NCI-H524 treated with DMSO at 0.1 percent for 48 hours (cell line): Measurements from ENCODE around the gene KCNG1.
A peak's percentile ranks its signal among the peaks of the same experiment; 100 is the strongest.

Source experiments
- DNase-seq: peaks from one replicate; lab custom pipeline; 2025; lab: John Stamatoyannopoulos, UW

KCNG1 gene

DNA sequence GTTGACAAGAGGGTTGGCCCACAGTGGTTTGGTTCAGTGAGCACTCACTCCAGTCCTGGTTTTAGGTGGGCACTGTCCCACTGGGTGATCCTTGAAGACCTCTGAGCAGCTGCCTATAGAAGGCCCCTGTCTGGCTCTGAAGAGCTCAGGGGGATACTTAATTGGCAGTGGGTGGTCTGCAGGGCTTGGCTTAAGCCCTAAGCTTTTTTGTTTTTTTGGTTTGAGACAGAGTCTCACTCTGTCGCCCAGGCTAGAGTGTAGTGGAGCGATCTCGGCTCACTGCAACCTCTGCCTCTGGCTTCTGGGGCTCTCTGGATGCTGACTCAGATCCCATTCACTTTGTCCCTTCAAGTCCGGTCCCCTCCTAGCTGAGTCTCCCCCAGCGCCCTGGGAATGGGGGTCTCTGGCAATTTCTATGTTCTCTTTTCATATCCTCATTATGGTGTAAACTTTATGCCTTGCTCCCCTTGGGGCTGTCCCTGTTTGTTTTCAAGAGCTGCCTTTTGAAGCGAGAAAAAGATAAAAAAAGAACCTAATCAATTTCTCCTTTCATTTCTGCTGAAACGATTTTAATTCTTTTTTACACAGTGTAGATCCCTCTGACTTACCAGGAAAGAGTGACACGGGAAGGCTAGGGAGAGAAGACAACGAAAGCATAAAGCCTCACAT, 12.2 kb upstream of the KCNG1 start:
- DNase-seq = no peak

DNA sequence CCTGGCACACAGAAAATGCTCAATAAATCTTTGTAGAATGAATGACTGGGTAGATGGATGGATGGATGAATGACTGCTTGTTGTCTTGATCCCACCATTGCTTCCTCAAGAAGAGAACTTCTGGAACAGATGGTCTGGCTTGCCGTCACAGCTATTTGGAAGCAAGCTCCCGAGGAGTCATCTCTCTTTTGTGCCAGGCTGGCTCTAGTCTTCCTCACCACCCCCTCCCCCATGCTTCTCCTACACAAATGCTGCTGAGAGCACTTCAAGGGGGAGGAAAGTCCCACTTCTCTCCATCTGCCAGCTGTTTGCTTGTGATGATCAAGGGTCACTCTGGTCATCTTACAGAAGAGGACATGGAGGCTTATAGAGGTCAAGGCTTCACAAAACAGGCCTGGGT, 11.6 kb upstream of the KCNG1 start:
- DNase-seq = no peak

DNA sequence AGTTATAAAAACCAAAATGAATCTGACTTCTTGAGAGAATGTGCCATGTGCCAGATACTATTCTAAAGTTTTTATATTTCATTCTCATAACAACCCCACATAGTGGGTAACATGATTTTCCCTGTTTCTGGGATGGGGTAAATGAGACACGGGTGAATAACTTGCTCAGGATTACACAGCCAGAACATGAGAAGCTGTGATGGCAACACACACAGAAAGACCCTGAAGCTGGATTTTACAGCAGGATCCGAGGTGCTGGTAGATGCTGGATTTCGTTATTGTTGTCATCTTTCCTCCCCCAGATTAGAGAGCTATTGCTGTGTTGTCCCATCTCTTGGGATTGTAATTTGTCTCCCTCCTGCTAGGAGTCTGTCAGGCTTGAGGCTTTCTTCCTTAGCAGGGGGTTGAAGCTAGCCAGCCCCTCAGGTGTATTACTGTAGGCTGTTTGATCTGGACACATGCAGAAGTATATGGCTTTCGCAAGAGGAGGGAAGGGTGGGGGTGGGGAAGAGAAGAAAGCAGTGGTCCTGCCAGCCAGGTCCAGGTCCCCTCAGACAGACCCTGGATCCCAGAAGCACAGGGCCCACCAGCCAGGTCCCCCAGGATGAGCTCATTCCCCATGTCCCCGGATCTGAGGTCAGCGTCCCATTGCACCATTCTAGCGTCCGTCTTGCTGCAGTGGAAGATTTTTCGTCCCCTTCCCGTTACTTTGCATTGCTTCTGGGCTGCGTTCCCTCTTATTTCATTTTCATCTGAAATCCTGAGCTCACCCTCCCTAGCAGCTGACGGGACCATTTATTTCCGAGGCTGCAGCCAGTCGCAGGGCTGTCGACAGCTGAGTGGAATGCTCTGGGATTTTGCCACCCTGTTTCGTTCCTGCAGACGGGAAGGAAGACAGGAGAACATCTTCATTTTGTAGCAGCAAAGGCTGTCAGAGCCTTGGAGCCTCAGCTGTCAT, 7.3 kb upstream of the KCNG1 start:
- DNase-seq = no peak

DNA sequence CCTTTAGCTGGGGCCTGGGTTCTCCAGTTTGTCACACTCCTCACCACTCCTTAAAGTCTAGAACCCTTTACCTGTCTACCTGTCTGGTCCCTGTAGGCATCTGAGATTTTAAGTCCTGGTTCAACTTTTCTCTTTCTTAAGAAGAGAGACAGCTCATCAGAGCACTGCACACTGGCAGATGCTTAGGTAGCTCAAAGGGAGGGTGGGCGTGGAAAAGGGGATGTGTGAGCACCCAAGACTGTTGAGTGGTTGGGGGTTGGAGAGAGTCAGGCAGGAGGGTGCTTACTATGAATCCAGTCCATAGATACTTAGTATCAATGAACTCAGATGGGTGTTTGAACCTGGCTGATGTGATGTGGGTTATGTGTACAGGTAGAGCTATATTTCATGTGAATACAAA, 6.6 kb upstream of the KCNG1 start:
- no peak for DNase-seq

DNA sequence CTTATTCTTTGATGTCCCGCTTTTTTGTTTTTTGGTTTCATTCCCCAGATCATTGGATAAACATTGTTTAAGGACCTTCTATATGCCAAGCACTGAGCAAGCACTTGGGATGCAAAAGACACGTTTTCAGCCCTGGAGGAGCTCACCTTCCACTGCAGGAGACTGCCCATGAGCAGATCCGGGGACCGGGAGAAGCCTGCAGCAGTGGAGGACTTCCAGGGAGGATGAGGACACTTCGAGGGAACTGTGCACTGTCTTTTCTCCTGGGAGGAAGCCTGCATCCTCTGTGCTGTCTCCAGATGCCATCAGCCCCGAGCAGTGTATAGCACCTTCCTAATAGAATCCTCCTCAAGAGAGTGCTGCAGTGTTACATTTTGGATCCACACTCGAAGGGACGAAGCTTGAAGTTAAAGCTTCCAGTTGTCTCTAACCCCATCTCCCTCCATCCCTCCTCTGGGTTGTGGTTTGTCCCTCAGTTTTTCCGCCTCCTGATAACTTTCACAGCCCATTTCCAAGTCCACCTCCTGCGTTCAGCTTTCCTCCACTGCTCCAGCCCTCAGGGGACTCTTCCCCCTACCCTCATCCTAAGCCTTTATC, 5.8 kb upstream of the KCNG1 start:
- no peak for DNase-seq

DNA sequence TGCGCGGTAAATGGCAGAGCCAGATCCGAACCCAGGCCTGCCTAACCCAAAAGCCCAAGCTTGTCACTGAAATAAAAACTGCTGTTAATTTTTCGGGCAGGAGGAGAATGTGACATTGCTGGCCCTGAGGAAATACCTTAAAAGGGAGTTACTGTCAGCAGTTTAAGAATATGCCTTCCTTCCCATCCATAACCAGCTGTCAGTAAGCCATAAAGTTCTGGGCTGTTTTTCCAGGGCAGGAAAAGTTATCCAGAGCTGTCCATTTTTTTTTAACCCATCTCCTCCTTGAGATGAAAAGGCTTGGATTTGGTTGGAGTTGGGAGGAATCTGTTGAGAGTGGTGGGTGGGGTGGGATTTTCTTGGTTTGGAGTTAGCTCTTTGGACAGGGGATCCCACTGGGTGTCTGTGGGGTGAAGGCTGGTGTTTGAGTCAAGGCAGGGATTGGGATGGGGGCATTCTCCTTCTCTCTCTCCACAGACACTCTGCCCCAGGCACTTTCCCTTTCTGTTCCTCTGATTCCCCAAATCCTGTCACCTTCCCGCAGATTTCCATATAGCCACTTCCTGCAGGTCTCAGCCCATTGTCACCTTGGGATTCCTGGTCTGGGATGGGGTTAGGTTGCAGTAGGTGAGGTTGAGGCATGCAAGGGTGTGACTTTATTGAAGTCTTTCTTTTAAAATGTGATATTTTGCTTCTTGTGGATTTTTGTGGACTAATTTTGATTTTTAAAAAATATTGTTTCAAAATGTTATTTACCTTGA, 4.3 kb upstream of the KCNG1 start:
- DNase-seq = no peak

DNA sequence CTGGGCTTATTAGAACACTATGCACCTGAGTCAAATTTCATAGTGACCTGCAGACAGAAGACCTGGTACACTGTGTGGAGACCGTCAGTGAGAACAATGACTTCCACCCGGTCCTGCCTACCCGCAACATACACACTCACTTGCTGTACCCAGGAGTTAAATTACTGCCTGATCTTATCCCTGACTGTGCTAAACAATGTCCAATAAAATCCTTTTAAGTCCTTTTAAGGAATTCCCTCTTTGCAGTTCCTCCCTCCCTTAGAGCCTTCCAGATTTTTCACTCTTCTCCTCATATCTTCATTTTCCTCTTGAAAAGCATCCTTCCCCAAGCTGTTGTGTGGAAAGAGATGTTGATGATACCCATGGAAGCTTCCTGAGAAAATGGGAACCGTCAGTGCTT, 3.4 kb upstream of the KCNG1 start:
- DNase-seq = no peak

DNA sequence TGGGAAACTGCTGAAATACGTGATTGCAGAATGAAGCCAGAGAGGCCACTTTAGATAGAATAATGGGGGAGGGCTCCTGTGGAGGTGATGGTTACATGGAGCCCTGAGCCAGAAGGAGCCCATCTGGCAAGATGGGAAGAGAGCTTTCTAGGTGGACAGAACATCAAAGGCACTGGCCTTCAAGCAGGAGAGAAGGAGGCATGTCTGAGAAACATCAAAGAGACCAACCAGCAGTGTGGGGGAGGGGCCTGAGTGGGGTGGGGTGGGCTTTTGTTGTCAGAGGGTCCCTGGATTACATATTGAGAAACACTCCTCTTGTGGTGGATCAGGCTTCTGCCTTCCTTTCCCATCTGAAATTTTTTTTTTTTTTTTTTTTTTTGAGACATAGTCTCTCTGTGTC, 1.9 kb upstream of the KCNG1 start:
- no peak for DNase-seq

DNA sequence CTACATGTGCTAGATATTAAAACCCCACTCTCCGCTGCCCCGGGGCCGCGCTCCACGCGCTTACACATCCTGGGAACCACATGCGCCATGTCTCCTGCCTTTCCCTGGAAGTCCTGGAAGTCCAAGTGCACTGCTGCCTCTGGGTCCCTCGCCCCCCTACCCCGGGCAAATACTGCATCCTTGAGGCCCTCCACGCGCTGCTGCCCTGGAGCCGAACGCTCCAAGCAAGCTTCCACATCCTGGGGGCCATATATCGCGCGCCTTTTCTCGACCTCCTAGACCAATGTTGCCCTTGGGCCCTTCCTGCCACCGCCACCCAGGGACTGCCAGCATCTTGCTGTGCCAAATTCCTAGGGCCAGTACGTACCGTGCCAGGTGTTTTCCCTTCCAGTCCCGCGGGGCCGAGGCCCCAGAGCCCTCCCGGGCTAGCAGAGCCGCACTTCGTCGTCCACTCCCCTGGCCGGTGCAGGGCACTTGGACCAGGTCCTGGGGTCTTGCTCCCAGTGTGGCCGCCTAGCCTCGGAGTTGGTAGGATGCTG, 779 bp upstream of the KCNG1 start:
- DNase-seq = no peak

DNA sequence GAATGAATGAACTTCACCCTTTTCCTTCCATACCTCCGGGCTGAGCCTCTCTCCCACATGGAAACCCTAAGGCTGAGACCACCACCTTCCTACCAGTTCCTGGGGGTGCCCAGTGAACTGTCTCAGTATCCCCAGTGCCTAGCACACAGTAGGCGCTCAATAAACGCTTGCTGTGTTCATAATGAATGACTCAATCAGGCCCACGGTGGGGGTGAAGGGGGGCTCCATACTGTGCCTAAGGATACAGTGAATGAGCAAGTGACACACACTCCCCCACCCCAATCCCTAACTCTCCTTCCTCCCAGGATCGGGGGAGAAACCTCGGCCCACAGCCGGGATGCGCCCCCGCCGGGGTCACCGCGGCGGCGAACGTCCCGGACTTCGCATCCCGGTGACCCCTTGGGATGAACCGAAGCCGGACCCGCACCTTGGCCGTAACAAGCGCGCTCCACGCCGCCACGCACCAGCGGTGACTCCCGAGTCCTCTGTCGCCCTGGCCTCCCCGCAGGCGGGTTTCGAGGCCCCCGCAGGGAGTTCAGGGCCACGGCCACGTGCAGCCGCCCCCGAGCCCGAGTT, 592 bp downstream of the KCNG1 start:
- DNase-seq = no peak

DNA sequence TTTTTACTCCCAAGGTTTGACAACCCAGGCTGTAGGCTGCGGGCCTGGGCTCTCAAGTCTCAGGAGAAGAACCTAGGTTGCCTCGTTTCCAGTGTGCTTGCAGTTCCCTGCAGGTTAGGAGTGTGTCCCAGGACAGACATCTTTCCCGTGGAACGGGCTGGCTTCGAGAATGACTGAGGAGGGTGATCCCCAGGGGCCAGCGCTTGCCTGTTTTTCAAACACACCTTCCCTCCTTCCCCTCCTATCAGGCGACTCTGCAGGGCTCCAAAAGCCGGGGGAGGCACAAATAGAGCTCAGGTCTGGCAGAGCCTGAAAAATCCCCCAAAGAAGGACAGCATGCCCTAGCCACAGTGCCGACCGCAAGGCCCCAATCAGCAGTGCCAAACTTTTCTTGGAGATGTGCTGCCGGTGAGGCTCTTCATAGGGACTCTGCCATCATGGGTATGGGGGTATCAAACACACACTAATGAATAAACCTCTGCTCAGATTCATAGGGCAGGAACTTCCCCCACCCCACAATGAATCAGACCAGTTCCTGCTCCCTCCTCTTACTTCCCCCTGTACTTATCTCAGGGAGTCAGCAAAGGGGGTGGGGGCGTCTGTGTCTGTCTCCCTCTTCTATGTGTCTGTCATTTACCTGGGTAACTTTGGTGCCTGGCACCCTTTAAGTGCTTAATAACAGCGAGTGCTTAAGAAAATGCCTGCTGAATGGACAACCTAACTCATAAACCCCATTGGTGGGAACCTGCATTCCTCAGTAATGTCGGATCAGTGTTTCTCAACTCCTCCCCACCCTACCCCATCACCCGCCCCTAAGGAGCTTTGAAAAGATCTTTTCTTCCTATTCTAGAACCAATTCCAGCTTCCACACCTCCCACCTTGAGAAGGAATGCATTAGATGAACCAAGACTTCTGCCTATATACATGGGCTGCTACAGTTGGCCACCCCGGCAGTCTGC, 1.6 kb downstream of the KCNG1 start:
- DNase-seq = no peak

DNA sequence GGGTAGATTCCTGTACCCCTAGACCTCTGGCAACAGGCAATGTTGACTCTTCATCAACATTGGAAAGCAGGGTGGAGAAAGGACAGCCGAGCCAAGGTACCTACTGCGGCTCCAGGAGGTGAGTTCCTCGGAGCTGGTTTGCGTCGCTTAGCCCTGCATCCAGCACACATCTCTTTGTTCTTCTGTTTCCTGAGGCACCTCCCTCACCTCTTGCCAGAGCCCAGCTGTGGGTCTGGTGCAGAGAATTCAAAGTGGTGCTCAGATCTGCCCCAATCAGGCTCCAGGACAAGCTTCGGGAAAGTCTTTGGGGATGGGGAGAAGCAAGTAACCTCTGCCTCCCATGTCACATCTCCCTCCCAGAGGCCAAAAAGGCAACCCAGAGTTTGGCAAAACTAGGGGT, 2.2 kb downstream of the KCNG1 start:
- no peak for DNase-seq

DNA sequence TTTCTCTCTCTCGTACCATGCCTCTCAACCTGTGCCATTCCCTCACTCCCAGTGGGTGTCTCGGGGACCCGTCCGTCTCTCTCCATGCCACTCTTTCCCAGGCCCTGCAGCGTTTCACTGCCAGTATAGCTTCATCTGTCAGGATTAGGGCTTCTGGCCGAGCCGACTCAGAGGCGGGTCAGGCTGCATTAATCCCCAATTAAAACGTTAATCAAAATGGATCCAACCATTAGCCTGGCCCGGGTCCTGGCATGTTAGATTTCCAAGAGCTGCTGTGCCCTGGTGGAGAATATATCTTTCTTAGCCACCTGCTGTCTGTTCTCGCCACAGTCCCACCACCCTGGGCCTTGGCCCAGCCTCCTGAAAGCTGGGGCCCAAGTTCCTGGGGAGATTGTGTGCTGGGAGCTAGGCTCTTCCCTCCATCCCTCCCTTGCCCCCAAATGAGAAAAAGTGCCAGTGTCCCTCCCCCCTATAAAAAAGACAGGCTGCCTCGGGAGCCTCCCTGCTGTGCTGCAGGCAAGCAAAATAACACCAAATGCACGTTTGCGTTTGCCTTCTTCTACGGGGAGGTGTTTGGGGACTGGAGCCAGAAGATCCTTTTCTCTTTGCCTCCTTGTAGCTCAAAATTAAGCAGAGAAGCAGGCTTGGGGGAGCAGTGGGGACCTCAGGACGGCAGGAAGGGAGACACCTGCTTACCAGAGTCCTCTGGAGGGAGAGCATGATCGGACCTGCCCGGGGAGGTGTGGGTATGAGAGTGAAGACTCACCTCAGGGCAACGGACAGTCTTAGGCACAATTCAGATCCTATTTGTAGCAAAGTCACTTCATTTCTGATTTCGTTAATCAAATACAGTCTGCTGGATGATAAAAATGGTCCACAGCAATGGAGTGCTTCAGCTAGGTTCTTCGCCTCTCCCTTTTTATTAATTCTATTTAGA, 3.0 kb downstream of the KCNG1 start:
- peak; percentile 59 for DNase-seq

DNA sequence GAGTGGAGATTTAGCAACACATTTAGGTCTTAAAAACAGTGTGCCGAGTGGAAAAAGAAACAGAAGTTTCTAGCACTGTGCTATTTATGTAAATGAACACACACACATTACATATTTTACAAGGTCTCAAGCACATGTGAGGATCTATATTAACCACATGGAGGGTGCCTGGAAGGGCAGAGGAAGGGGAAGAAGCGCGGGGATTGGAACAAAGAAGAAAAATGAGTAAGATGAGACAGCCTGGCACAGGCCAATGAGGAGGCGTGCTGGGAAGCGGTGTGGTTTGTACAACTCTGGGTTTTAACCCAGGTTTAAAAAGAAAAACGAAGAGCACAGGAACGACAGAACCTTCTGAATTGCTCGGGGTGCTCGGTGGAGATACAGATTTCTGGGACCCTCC, 5.7 kb downstream of the KCNG1 start:
- DNase-seq = no peak

DNA sequence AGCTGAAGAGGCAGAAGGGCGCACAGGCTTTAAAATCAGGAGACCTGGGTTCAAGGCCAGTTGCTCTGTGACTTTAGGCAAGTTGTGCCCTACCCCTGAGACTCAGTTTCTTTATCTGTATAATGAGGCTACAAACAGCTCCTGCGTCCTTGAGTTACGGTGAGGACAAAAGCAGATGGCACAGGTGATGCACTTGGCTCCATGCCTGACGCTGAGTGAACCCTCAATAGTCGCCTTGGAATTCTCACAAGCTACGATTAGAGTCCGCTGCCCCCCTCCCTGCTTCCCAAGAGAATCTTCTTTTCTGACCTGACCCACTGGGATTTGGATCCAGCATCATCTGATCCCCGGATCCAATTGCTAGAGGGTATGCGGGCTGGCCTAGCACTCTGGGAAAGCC, 6.4 kb downstream of the KCNG1 start:
- DNase-seq = no peak

DNA sequence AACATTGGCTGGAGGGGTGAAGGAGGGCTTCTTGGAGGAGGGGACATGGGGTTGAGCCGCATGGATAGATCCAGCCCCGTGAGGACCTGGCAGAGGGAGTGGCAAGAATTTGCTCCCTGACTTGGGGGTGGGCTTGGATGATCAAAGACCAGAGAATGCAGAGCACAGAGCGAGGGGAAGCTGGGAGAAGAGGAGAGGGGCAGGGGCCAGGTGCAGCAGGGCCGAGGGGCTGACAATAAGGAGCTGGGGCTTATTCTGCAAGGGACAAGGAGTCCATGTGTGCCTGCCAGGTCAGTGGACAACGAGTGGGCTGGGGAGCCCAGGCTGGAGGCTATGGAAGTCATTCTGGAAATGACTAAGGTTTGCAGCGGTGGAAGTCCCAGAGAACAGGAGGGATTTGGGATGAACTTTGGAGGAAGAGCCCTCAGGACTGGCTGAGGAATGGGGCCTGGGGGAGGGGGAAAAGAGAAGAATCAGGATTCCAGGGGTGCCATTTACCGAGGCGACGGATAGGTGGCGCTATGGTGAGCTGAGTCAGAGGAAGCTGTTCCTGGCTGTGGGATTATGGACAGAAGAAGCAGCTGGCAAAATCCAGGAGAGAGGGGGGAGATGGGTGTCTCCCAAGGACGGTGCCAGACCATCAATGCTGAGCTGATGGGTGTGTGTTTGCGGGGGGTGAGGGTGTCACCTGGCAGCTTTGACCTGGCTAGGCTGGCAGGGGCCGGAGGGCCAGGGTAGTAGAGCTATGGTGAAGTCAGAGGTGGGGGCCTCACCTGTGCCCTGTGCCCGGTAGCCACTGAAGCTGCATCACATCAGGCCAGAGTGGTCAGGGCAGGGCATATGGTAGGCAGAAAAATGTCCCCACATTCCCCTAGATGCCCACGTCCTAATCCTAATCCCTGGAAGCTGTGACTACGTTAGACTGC, 7.8 kb downstream of the KCNG1 start:
- DNase-seq = peak; percentile 35

DNA sequence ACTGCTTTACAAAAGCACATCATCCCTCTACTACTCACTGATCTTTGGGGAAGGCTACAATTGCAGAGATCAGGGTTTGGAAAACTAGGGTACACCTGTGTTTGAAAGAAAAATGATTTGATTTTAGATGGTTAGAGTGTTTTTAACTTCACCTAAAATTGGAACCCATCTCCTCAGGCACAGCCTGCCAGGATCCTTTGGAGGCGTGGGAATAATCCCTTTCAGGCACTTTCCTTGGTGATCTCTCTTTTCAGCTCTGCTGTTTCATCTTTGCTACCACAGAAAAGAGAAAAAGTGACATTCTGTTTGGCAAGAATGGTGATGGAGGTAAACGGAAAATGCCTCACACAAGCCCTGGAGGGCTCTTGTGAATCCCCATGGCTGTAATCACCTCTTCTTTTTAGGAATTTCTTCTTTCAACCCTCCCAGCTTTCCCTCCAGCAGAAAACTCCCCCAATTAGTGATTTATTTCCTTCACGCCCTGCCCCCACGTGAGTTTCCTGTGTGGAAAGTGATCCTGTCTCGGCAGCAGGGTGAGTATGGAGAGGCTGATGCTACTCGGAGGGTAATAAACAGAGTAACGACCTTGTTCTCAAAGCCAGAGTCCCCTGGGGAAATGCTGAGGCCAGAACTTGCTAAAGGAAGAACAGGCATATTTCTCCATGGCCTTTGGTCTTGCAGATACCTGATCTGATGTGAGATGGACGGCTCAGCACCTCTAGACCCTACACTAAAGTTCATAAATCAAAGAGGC, 9.2 kb downstream of the KCNG1 start:
- no peak for DNase-seq

DNA sequence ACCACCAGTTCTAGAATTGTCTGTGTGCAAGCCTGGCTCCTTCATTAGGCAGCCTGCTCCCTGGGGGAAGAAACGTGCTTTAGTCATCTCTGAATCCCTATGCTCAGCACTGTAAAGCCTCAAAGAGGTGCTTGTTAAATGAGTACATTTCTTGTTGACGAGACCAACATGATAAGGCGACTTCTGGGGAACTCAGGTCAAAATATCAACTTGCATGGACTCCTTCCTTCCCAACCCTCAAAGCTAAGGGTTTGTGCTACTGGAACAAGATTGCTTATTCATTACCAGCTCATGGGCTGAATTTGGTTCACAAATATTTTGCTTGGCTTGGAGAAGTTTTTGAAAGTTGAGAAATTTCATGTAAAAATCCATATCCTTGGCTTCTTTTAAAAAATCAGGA, 10.6 kb downstream of the KCNG1 start:
- DNase-seq = no peak
